ENCODE results near the gene GOLM1.

GRCh38 chr9:86128235-86128822 lies 29.0 kb upstream of the GOLM1 start:
- TF ChIP-seq, protein P1, sequence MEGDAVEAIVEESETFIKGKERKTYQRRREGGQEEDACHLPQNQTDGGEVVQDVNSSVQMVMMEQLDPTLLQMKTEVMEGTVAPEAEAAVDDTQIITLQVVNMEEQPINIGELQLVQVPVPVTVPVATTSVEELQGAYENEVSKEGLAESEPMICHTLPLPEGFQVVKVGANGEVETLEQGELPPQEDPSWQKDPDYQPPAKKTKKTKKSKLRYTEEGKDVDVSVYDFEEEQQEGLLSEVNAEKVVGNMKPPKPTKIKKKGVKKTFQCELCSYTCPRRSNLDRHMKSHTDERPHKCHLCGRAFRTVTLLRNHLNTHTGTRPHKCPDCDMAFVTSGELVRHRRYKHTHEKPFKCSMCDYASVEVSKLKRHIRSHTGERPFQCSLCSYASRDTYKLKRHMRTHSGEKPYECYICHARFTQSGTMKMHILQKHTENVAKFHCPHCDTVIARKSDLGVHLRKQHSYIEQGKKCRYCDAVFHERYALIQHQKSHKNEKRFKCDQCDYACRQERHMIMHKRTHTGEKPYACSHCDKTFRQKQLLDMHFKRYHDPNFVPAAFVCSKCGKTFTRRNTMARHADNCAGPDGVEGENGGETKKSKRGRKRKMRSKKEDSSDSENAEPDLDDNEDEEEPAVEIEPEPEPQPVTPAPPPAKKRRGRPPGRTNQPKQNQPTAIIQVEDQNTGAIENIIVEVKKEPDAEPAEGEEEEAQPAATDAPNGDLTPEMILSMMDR (IDR thresholded peaks at IDR 0.05): no peak
- TF ChIP-seq POLR2AphosphoS5 (IDR thresholded peaks at IDR 0.05) (no peak), POLR2A (IDR thresholded peaks at IDR 0.05) (no peak)
